HEK293 (cell line): Measurements from ENCODE around the gene HOXD3.

ENCODE experiments used
- CTCF ChIA-PET: fragments of 350-600 bp; formaldehyde crosslinking; extraction: SDS; loops from one replicate; lab custom pipeline; 2021; ENCODE audit warnings: antibody characterized with exemption; lab: Yijun Ruan, JAX
- POLR2A ChIA-PET: fragments of 300-600 bp; formaldehyde crosslinking; extraction: SDS; loops from one replicate; lab custom pipeline; 2020; ENCODE audit warnings: antibody characterized with exemption, inconsistent platforms; lab: Yijun Ruan, JAX
- H3K27ac ChIP-seq: fragments of 200-500 bp; sonication (Bioruptor generic); 2 replicates; pipeline ENCODE4 v1.5.1; 2014; ENCODE audit warnings: low read depth, low read length, control low read depth, inconsistent platforms; ENCODE audit errors: extremely low read depth
- H3K36me3 ChIP-seq, 2 experiments: fragments of 200-500 bp in 1 of 2; sonication (Bioruptor generic) in 1 of 2; 1 replicate in 1 of 2; 2 replicates in 1 of 2; pipeline ENCODE4 v1.5.1; 2014 to 2017; ENCODE audit warnings: inconsistent platforms in 2 of 2, low read length in 2 of 2; ENCODE audit not compliant: control insufficient read depth in 2 of 2, insufficient read depth in 1 of 2
- H3K4me1 ChIP-seq: fragments of 200-500 bp; sonication (Bioruptor generic); 2 replicates; pipeline ENCODE4 v1.5.1; 2014; ENCODE audit warnings: mild to moderate bottlenecking, low read length, inconsistent platforms; ENCODE audit not compliant: control insufficient read depth, insufficient read depth
- H3K4me3 ChIP-seq: 2 replicates; pipeline ENCODE4 v1.5.1; 2011; ENCODE audit warnings: low read depth, mild to moderate bottlenecking, control low read depth, low read length, moderate library complexity
- H3K9me3 ChIP-seq: fragments of 200-500 bp; sonication (Bioruptor generic); 2 replicates; pipeline ENCODE4 v1.5.1; 2014; ENCODE audit warnings: low read depth, low read length, inconsistent platforms; ENCODE audit not compliant: control insufficient read depth, insufficient read depth
- GLIS1 ChIP-seq: fragments of 450-650 bp; formaldehyde crosslinking; IDR thresholded peaks from 2 replicates; pipeline ENCODE4 v1.5.1; 2016; ENCODE audit warnings: missing biosample characterization, missing genetic modification characterization
- KLF10 ChIP-seq: fragments of 450-650 bp; IDR thresholded peaks from 2 replicates; pipeline ENCODE4 v1.5.1; 2018; ENCODE audit warnings: missing biosample characterization, mild to moderate bottlenecking, missing genetic modification characterization
- KLF8 ChIP-seq: fragments of 450-650 bp; formaldehyde crosslinking; IDR thresholded peaks from 2 replicates; pipeline ENCODE4 v1.5.1; 2016; ENCODE audit warnings: missing biosample characterization, missing genetic modification characterization
- OVOL3 ChIP-seq: fragments of 450-650 bp; formaldehyde crosslinking; IDR thresholded peaks from 2 replicates; pipeline ENCODE4 v1.5.1; 2016; ENCODE audit warnings: missing biosample characterization, missing genetic modification characterization
- SCRT2 ChIP-seq: fragments of 450-650 bp; formaldehyde crosslinking; IDR thresholded peaks from 2 replicates; pipeline ENCODE4 v1.5.1; 2016; ENCODE audit warnings: missing biosample characterization, missing genetic modification characterization
- SP2 ChIP-seq: fragments of 450-650 bp; formaldehyde crosslinking; IDR thresholded peaks from 2 replicates; pipeline ENCODE4 v1.5.1; 2016; ENCODE audit warnings: missing biosample characterization, missing genetic modification characterization
- SP7 ChIP-seq: fragments of 450-650 bp; formaldehyde crosslinking; IDR thresholded peaks from 2 replicates; pipeline ENCODE4 v1.5.1; 2016; ENCODE audit warnings: missing biosample characterization, missing genetic modification characterization
- TRIM28 ChIP-seq: IDR thresholded peaks from 2 replicates; pipeline ENCODE4 v1.6.1; 2011; ENCODE audit warnings: low read length, control low read depth, borderline replicate concordance
- ZBTB17 ChIP-seq: fragments of 450-650 bp; formaldehyde crosslinking; IDR thresholded peaks from 2 replicates; pipeline ENCODE4 v1.5.1; 2016; ENCODE audit warnings: missing biosample characterization, missing genetic modification characterization
- ZBTB7A ChIP-seq: fragments of 450-650 bp; formaldehyde crosslinking; IDR thresholded peaks from 2 replicates; pipeline ENCODE4 v1.5.1; 2016; ENCODE audit warnings: low read depth, missing biosample characterization, missing genetic modification characterization
- ZBTB8A ChIP-seq: fragments of 450-650 bp; formaldehyde crosslinking; IDR thresholded peaks from 2 replicates; pipeline ENCODE4 v1.5.1; 2016; ENCODE audit warnings: missing biosample characterization, missing genetic modification characterization
- ZNF112 ChIP-seq: fragments of 450-650 bp; formaldehyde crosslinking; IDR thresholded peaks from 2 replicates; pipeline ENCODE4 v1.5.0; 2017; ENCODE audit warnings: missing biosample characterization, missing genetic modification characterization
- ZNF155 ChIP-seq: fragments of 450-650 bp; formaldehyde crosslinking; IDR thresholded peaks from 2 replicates; pipeline ENCODE4 v1.5.1; 2016; ENCODE audit warnings: missing biosample characterization, missing genetic modification characterization
- ZNF169 ChIP-seq: fragments of 450-650 bp; formaldehyde crosslinking; IDR thresholded peaks from 2 replicates; pipeline ENCODE4 v1.5.1; 2016; ENCODE audit warnings: missing biosample characterization, missing genetic modification characterization
- ZNF2 ChIP-seq: fragments of 450-650 bp; formaldehyde crosslinking; IDR thresholded peaks from 2 replicates; pipeline ENCODE4 v1.5.1; 2016; ENCODE audit warnings: missing biosample characterization, missing genetic modification characterization
- ZNF274 ChIP-seq, 2 experiments: fragments of 200-500 bp in 1 of 2; fragments of 450-650 bp in 1 of 2; sonication (Bioruptor generic) in 1 of 2; formaldehyde crosslinking in 1 of 2; IDR thresholded peaks; 2 replicates each; pipeline versions ENCODE4 v1.5.1 to v1.6.1; 2014 to 2016; ENCODE audit warnings: borderline replicate concordance in 1 of 2, inconsistent platforms in 1 of 2, low read length in 1 of 2, missing biosample characterization in 1 of 2, missing genetic modification characterization in 1 of 2
- ZNF311 ChIP-seq: fragments of 450-650 bp; formaldehyde crosslinking; IDR thresholded peaks from 2 replicates; pipeline ENCODE4 v1.5.1; 2017; ENCODE audit warnings: missing biosample characterization, missing genetic modification characterization, borderline replicate concordance
- ZNF335 ChIP-seq: fragments of 450-650 bp; formaldehyde crosslinking; conservative IDR thresholded peaks from 2 replicates; pipeline ENCODE4 v1.5.1; 2016; ENCODE audit warnings: missing biosample characterization, missing genetic modification characterization
- ZNF341 ChIP-seq: fragments of 450-650 bp; formaldehyde crosslinking; IDR thresholded peaks from 2 replicates; pipeline ENCODE4; 2016; ENCODE audit warnings: low read depth, missing biosample characterization, missing genetic modification characterization
- ZNF366 ChIP-seq: fragments of 450-650 bp; formaldehyde crosslinking; conservative IDR thresholded peaks from 2 replicates; pipeline ENCODE4 v1.5.1; 2016; ENCODE audit warnings: missing biosample characterization, missing genetic modification characterization
- ZNF548 ChIP-seq: fragments of 450-650 bp; formaldehyde crosslinking; IDR thresholded peaks from 2 replicates; pipeline ENCODE4 v1.5.1; 2016; ENCODE audit warnings: missing biosample characterization, missing genetic modification characterization
- ZNF792 ChIP-seq: fragments of 450-650 bp; formaldehyde crosslinking; IDR thresholded peaks from 2 replicates; pipeline ENCODE4 v1.5.1; 2016; ENCODE audit warnings: missing biosample characterization, missing genetic modification characterization
- ZNF843 ChIP-seq: fragments of 450-650 bp; formaldehyde crosslinking; IDR thresholded peaks from 2 replicates; pipeline ENCODE4 v1.5.1; 2016; ENCODE audit warnings: missing biosample characterization, missing genetic modification characterization
- ZSCAN30 ChIP-seq: fragments of 450-650 bp; IDR thresholded peaks from 2 replicates; pipeline ENCODE4 v1.5.1; 2018; ENCODE audit warnings: missing biosample characterization, mild to moderate bottlenecking, missing genetic modification characterization, moderate library complexity
- ZSCAN4 ChIP-seq: fragments of 450-650 bp; formaldehyde crosslinking; IDR thresholded peaks from 2 replicates; pipeline ENCODE4 v1.5.1; 2017; ENCODE audit warnings: missing biosample characterization, missing genetic modification characterization
- ZXDB ChIP-seq: fragments of 450-650 bp; formaldehyde crosslinking; IDR thresholded peaks from 2 replicates; pipeline ENCODE4 v1.5.1; 2016; ENCODE audit warnings: missing biosample characterization, missing genetic modification characterization
- TF ChIP-seq, protein P1 (sequence below): fragments of 450-650 bp; formaldehyde crosslinking; IDR thresholded peaks from 2 replicates; pipeline ENCODE4 v1.5.1; 2016; ENCODE audit warnings: missing biosample characterization, missing genetic modification characterization
- TF ChIP-seq, protein P2 (sequence below): fragments of 450-650 bp; IDR thresholded peaks from 2 replicates; pipeline ENCODE4 v1.5.1; 2018; ENCODE audit warnings: missing biosample characterization, missing genetic modification characterization
- TF ChIP-seq, protein P3 (sequence below): fragments of 450-650 bp; formaldehyde crosslinking; IDR thresholded peaks from 2 replicates; pipeline ENCODE4 v1.5.1; 2016; ENCODE audit warnings: missing biosample characterization, missing genetic modification characterization

HOXD3 gene

GRCh38 chr2:176158186-176158591 is 1.1 kb downstream of the HOXD3 start:
- H3K4me1 ChIP-seq, result peaks cover 12% of the 10 kb centered on the region
- peak overlapping the region; percentile 98 for H3K27ac ChIP-seq
- ChIA-PET CTCF (interaction anchor here (0.6 kb wide), 1 partner anchor 498 kb away, joined by 3 read pairs; no protein-coding TSS in a partner anchor), POLR2A (no interaction called here)
- peak overlapping the region; percentile 48 for H3K4me3 ChIP-seq
- peaks cover 0 to 20% of the 10 kb centered on the region in 2 experiments; a peak in 1 of 3 replicates for H3K36me3 ChIP-seq
- peak; percentile 75 for TF ChIP-seq ZBTB17
- TF ChIP-seq ZNF311 (tag by site-specific recombination), result no peak
- no peak for TF ChIP-seq ZBTB8A (tag by site-specific recombination)
- no peak for TF ChIP-seq ZNF274 (IDR thresholded peaks at IDR 0.05; ENCODE audit: low read length)
- no peak for TF ChIP-seq ZNF274 (tag by site-specific recombination; IDR thresholded peaks at IDR 0.05; ENCODE audit: borderline replicate concordance)
- peak; percentile 100 for TF ChIP-seq ZXDB (tag by site-specific recombination)
- TF ChIP-seq ZNF335 (tag by site-specific recombination), result peak; percentile 11; the same call in 1 of the 2 replicates
- 0 out of 2 replicates have a peak, but pooled peaks have one; percentile 7 for TF ChIP-seq ZNF341 (tag by site-specific recombination)
- no peak for TF ChIP-seq KLF8 (tag by site-specific recombination)
- peak; percentile 14; the same call in 1 of the 2 replicates for TF ChIP-seq ZNF366 (tag by site-specific recombination)
- TF ChIP-seq ZNF155 (tag by site-specific recombination), result no peak
- no peak for TF ChIP-seq TRIM28
- TF ChIP-seq ZNF169 (tag by site-specific recombination), result no peak
- no peak for TF ChIP-seq GLIS1 (tag by site-specific recombination)
- peak; percentile 76 for TF ChIP-seq ZSCAN4 (tag by site-specific recombination)
- 0 out of 2 replicates have a peak, but pooled peaks have one; percentile 12 for TF ChIP-seq ZNF2
- no peaks in the 10 kb centered on the region for H3K9me3 ChIP-seq

- CTCF ChIA-PET, result no interaction called here
- no peak for TF ChIP-seq OVOL3
- TF ChIP-seq ZSCAN30, result peak; percentile 44; the same call in 1 of the 2 replicates
- TF ChIP-seq ZNF112 (tag by site-specific recombination), result no peak
- TF ChIP-seq ZNF792 (tag by site-specific recombination), result no peak
- TF ChIP-seq SP2, result peak; percentile 26; the same call in 1 of the 2 replicates
- TF ChIP-seq ZBTB7A, result no peak
- TF ChIP-seq, protein P1, sequence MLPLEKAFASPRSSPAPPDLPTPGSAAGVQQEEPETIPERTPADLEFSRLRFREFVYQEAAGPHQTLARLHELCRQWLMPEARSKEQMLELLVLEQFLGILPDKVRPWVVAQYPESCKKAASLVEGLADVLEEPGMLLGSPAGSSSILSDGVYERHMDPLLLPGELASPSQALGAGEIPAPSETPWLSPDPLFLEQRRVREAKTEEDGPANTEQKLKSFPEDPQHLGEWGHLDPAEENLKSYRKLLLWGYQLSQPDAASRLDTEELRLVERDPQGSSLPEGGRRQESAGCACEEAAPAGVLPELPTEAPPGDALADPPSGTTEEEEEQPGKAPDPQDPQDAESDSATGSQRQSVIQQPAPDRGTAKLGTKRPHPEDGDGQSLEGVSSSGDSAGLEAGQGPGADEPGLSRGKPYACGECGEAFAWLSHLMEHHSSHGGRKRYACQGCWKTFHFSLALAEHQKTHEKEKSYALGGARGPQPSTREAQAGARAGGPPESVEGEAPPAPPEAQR, result no peak
- TF ChIP-seq KLF10 (tag by site-specific recombination), result peak; percentile 73; the same call in 1 of the 2 replicates
- no peak for TF ChIP-seq SCRT2 (tag by site-specific recombination)
- peak; percentile 91 for TF ChIP-seq ZNF843
- TF ChIP-seq, protein P2, sequence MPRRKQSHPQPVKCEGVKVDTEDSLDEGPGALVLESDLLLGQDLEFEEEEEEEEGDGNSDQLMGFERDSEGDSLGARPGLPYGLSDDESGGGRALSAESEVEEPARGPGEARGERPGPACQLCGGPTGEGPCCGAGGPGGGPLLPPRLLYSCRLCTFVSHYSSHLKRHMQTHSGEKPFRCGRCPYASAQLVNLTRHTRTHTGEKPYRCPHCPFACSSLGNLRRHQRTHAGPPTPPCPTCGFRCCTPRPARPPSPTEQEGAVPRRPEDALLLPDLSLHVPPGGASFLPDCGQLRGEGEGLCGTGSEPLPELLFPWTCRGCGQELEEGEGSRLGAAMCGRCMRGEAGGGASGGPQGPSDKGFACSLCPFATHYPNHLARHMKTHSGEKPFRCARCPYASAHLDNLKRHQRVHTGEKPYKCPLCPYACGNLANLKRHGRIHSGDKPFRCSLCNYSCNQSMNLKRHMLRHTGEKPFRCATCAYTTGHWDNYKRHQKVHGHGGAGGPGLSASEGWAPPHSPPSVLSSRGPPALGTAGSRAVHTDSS (tag by site-specific recombination), result no peak
- peak; percentile 78 for TF ChIP-seq SP7
- TF ChIP-seq, protein P3, sequence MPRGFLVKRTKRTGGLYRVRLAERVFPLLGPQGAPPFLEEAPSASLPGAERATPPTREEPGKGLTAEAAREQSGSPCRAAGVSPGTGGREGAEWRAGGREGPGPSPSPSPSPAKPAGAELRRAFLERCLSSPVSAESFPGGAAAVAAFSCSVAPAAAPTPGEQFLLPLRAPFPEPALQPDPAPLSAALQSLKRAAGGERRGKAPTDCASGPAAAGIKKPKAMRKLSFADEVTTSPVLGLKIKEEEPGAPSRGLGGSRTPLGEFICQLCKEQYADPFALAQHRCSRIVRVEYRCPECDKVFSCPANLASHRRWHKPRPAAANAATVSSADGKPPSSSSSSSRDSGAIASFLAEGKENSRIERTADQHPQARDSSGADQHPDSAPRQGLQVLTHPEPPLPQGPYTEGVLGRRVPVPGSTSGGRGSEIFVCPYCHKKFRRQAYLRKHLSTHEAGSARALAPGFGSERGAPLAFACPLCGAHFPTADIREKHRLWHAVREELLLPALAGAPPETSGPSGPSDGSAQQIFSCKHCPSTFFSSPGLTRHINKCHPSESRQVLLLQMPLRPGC (tag by site-specific recombination), result peak; percentile 21; the same call in 1 of the 2 replicates
- TF ChIP-seq ZNF548 (tag by site-specific recombination), result no peak
These were observed 2.0 kb downstream of the HOXD3 start for GRCh38 chr2:176158855-176159662.

More at GRCh38 chr2:176158855-176159662, 2.0 kb downstream of the HOXD3 start:
- POLR2A ChIA-PET, result no interaction called here
- Histone ChIP-seq H3K4me3 (no peak overlapping the region), H3K36me3 (peaks cover 0 to 19% of the 10 kb centered on the region in 2 experiments; a peak in 2 of 3 replicates), H3K27ac (peak overlapping the region; percentile 98), H3K9me3 (no peaks in the 10 kb centered on the region), H3K4me1 (peaks cover 5% of the 10 kb centered on the region; the same call in 1 of the 2 replicates)
